ENCODE data around the gene NAT14.
A peak's percentile ranks its signal among the peaks of the same experiment; 100 is the strongest.
"Not testable (repeated sequence)": the region's sequence is repeated elsewhere in the genome, so short reads cannot be mapped to it uniquely, and the experiment has no call there.

NAT14 gene

GRCh38 chr19:55487924-55488687, 3.1 kb downstream of the NAT14 start, which contains the start of gene SSC5D:
Gene SSC5D (plus strand): TSS chr19:55488436. CDS start chr19:55488590, 154 bp downstream.
- no peak for DNase-seq

- no peak for DNase-seq
Measured at GRCh38 chr19:55488986-55489710, 4.2 kb downstream of the NAT14 start.

GRCh38 chr19:55489711-55490477, 4.9 kb downstream of the NAT14 start:
- DNase-seq: no peak

- DNase-seq: no peak
Measured at GRCh38 chr19:55490478-55491432, 5.8 kb downstream of the NAT14 start.

GRCh38 chr19:55491546-55492360, 6.8 kb downstream of the NAT14 start:
- DNase-seq: no peak

- DNase-seq: no peak
Measured at GRCh38 chr19:55492362-55492944, 7.5 kb downstream of the NAT14 start.

- DNase-seq: no peak
Measured at GRCh38 chr19:55493052-55493644, 8.2 kb downstream of the NAT14 start.

DNA sequence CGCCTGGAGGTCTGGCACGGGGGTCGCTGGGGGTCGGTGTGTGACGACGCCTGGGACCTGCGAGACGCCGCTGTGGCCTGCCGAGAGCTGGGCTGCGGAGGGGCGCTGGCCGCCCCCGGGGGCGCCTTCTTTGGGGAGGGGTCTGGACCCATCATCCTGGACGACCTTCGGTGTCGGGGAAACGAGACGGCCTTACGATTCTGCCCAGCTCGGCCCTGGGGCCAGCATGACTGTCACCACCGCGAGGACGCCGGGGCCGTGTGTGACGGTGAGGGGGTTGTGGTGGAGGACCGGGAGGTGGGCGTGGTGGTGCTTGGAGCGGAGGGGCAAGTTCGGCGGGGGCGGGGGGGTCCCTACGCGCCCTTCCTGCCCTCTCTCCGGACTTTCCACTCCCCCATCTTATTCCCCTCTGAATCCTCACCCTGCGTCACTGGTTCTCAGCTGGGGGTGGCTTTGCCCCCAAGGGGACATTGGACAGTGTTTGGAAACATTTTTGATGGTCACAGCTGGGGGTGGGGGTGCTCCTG, 8.7 kb downstream of the NAT14 start:
- no peak for DNase-seq

- no peak for DNase-seq
Measured at GRCh38 chr19:55494172-55494761, 9.3 kb downstream of the NAT14 start.

DNA sequence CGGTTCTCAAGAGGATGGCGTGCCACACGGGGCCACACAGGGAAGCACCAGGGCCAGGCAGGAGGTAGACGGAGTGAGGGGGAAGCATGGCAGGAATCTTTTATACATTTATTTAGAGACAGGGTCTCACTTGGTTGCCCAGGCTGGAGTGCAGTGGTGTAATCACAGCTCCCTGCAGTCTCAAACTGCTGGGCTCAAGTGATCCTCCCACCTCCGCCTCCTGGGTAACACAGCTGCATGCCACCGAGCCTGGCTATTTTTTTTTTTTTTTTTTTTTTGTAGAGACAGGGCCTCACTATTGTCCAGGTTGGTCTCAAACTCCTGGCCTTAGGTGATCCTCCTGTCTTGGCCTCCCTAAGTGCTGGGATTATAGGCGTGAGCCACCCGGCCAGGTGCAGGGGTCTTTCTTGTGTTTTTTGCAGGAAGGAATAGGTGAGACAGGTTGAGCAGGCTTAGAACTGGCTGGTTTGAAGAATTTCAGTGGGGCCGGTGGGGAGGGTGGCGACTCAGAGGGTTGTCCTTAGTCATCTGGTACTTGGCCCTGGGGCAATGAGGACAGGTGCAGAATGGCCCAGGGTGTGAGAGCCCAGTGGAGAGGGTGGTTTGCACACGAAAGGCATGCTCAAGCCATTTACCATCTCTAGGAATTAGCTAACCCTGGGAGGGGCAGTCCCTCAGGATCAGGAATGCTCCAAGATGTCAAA, 10.8 kb downstream of the NAT14 start:
- no peak for DNase-seq

GRCh38 chr19:55496820-55497219, 11.8 kb downstream of the NAT14 start:
- DNase-seq: not testable (repeated sequence)

GRCh38 chr19:55497763-55498162, 12.8 kb downstream of the NAT14 start:
- no peak for DNase-seq

DNA sequence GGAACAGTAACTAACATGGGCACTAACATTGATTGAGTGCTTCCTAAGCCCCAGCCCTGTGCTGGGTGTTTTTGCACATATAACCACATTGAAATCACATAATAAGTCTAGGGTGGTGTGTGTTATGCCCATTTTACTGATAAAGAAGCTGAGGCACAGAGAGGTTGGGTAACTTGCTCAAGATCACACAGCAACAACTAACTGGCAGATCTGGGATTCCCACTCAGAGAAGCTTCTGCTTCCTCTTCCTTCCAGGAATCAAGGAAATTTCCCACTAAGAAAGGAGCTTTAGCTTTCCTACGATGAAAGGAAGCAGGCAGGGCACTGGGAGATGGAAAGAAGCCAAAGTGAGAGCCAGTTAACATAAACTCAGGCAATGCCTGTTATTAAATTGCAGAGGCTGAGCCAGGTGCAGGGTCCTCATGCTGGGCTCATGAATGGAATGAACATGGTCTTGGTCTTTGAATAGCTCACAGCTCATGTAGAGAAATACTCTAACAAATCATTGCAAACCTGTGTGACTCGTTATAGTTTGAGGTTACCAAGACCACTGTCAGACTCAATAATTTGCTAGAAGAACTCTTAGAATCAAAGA, 13.4 kb downstream of the NAT14 start:
- no peak for DNase-seq

GRCh38 chr19:55500368-55500952, 15.5 kb downstream of the NAT14 start:
- no peak for DNase-seq

- no peak for DNase-seq
Measured at GRCh38 chr19:55502197-55502952, 17.4 kb downstream of the NAT14 start.

- no peak for DNase-seq
Measured at GRCh38 chr19:55503157-55503501, 18.1 kb downstream of the NAT14 start.

DNA sequence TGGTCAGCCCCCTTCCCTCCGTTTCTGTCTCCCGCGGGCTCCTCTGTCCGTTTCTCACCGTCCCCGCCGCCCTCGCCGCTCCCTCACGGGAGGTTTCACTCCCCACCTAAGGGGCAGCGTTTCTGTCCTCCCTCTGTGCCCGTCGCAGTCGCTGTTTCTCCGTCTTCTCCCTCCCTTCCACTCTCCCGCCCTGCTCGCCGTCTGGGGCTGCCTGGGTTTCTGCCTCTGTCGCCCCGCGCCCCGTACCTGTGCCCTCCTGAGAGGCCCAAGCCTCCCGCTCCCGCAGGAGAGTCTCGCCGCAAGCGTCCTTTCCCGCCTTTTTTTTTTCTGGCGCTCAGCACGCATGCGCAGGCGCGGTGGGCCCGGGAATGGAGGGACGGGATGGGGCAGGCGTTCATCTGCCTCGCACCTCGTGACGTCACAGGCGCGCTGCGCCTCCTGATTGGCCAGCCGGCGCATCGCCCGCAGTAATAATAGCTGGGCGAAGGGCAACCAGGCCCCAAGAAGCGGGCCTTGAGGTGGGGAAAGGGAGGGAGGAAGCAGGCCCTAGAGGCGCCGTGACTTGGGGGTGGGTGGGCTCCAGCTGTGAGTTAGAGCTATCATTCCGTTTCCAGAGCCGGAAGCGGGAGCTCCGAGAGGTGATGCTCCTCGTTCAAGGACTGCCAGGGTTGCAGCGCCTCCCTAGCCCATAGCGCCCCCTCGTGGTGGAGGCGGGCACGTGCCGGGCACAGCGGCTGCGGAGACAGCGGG, 18.7 kb downstream of the NAT14 start:
- peak; percentile 92 to 93 for DNase-seq
